ENCODE results near the gene MIR17HG.

DNA sequence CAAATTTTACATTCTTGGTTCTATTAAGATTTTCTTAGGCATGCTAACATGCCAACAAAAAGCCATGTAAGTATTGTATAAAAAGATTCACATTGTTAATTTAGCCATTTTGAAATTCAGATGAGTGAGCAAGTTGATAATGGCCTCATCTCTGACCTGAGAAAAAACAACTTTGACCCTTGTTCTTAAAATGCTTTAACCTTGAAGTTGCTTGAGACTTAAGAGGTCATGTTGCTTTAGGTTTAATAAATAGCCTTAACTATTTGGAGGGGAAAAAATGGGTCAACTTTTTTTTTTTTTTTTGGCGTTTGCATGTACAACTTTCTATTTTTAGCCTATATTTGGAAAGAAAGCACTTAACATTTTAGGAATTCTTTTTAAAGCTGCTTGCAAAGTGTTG lies 6.0 kb downstream of the MIR17HG start:
- no peak for TF ChIP-seq CTCF (conservative IDR thresholded peaks at IDR 0.05)
- no peak for TF ChIP-seq EZH2 (IDR thresholded peaks at IDR 0.05; ENCODE audit: low read depth)
